HepG2 (cell line): ENCODE measurements around the gene APOM. TPM values are rescaled to one million over a fixed set of nuclear protein-coding genes. Genes with fewer than 3 reads are reported as not detected.

Experiments used
- ATAC-seq: fragments of 200-7000 bp; cut with Tn5 transposase; 3 replicates; pipeline ENCODE4 v1.9.1; 2020; ENCODE audit warnings: mild to moderate bottlenecking, moderate library complexity
- BruUV-seq: library from RNA; stranded (reverse); fragments of 400-500 nt; replicated peaks from 2 replicates; lab custom pipeline; 2021; lab: Mats Ljungman, UMichigan
- CTCF ChIA-PET: fragments of 300-600 bp; formaldehyde crosslinking; extraction: SDS; loops from one replicate; lab custom pipeline; 2021; ENCODE audit warnings: low total read pairs, inconsistent platforms, low intra/inter-chr PET ratio; lab: Yijun Ruan, JAX
- POLR2A ChIA-PET: fragments of 350-600 bp; sonication (Branson Sonifier 250); formaldehyde crosslinking; loops from one replicate; lab custom pipeline; 2020; ENCODE audit warnings: antibody characterized with exemption, inconsistent platforms; lab: Yijun Ruan, JAX
- DNase-seq: peaks from one replicate; pipeline ENCODE4 v3.0.0-alpha.2; 2015; ENCODE audit warnings: low spot score
- FAIRE-seq: peaks from 3 replicates; lab custom pipeline; 2011; peaks lifted over from hg19 to GRCh38; lab: Jason Lieb, UNC
- H2AFZ ChIP-seq: one replicate; pipeline ENCODE4 v1.6.1; 2011; ENCODE audit warnings: low read length, inconsistent platforms
- H3K27ac ChIP-seq: fragments of 300-600 bp; 3 replicates; pipeline ENCODE4 v1.8.0; 2011; ENCODE audit warnings: mixed run types, mild to moderate bottlenecking, mixed read lengths, low read length, inconsistent platforms; ENCODE audit not compliant: insufficient read depth; ENCODE audit errors: extremely low read length
- H3K27me3 ChIP-seq, 2 experiments: fragments of 200-600 bp in 1 of 2; 2 replicates in 1 of 2; 3 replicates in 1 of 2; pipeline versions ENCODE4 v1.6.0 to v1.8.0; 2011; ENCODE audit warnings: low read length in 2 of 2, mild to moderate bottlenecking in 2 of 2, moderate library complexity in 2 of 2, inconsistent platforms in 1 of 2; ENCODE audit not compliant: insufficient read depth in 2 of 2, control insufficient read depth in 1 of 2
- H3K36me3 ChIP-seq, 2 experiments: fragments of 200-600 bp in 1 of 2; replicated peaks in 1 of 2; 2 replicates in 1 of 2; 3 replicates in 1 of 2; pipeline versions ENCODE4 v1.5.1 to v1.8.0; 2011; ENCODE audit warnings: low read length in 2 of 2, inconsistent platforms in 1 of 2; ENCODE audit not compliant: insufficient read depth in 2 of 2, control insufficient read depth in 1 of 2
- H3K4me1 ChIP-seq: 2 replicates; pipeline ENCODE4 v1.5.1; 2012; ENCODE audit warnings: low read length, inconsistent platforms; ENCODE audit not compliant: insufficient read depth
- H3K4me2 ChIP-seq: 2 replicates; pipeline ENCODE4 v1.6.0; 2011; ENCODE audit warnings: low read depth, low read length, inconsistent platforms
- H3K4me3 ChIP-seq, 3 experiments: fragments of 200-600 bp in 1 of 3; sonication (generic), shearing (Covaris generic) in 1 of 3; replicated peaks in 1 of 3; 2 replicates each; pipeline ENCODE4 v1.5.1; 2011 to 2016; ENCODE audit warnings: low read length in 3 of 3, inconsistent platforms in 2 of 3, low read depth in 2 of 3, mild to moderate bottlenecking in 2 of 3, control low read depth in 1 of 3, mixed read lengths in 1 of 3; ENCODE audit not compliant: insufficient read depth in 1 of 3
- H3K79me2 ChIP-seq: one replicate; pipeline ENCODE4 v1.6.1; 2011; ENCODE audit warnings: low read length, inconsistent platforms; ENCODE audit not compliant: insufficient read depth
- H3K9ac ChIP-seq: 2 replicates; pipeline ENCODE4 v1.6.0; 2011; ENCODE audit warnings: mild to moderate bottlenecking, low read depth, low read length, inconsistent platforms; ENCODE audit not compliant: insufficient read depth
- H3K9me3 ChIP-seq: 2 replicates; pipeline ENCODE4 v1.5.1; 2012; ENCODE audit warnings: mild to moderate bottlenecking, low read length
- H4K20me1 ChIP-seq: 2 replicates; pipeline ENCODE4 v1.6.0; 2011; ENCODE audit warnings: inconsistent platforms, mild to moderate bottlenecking, low read length, moderate library complexity; ENCODE audit not compliant: insufficient read depth
- AGO2 ChIP-seq: fragments of 200-400 bp; formaldehyde crosslinking; optimal IDR thresholded peaks from 2 replicates; pipeline ENCODE3; 2017; ENCODE audit warnings: mild to moderate bottlenecking, low read depth, low read length, moderate library complexity
- GZF1 ChIP-seq: sonication (generic); formaldehyde crosslinking; IDR thresholded peaks from 2 replicates; pipeline ENCODE4 v1.5.1; 2020; ENCODE audit warnings: mild to moderate bottlenecking, missing genetic modification reagents
- MBNL3 ChIP-seq: fragments of 250-450 bp; sonication (Bioruptor Pico); conservative IDR thresholded peaks from 2 replicates; pipeline ENCODE4 v1.8.0; 2022; ENCODE audit warnings: mild to moderate bottlenecking, inconsistent platforms
- MYNN ChIP-seq: sonication (generic); formaldehyde crosslinking; IDR thresholded peaks from 2 replicates; pipeline ENCODE4 v1.4.0; 2020; ENCODE audit warnings: mild to moderate bottlenecking, low read depth, missing genetic modification reagents
- POLR2G ChIP-seq: fragments of 200-400 bp; formaldehyde crosslinking; IDR thresholded peaks from 2 replicates; pipeline ENCODE4 v1.6.1; 2018; ENCODE audit warnings: mild to moderate bottlenecking, low read depth, low read length, moderate library complexity
- RBFOX2 ChIP-seq: fragments of 200-400 bp; formaldehyde crosslinking; IDR thresholded peaks from 2 replicates; pipeline ENCODE4 v1.6.1; 2017; ENCODE audit warnings: low read depth, mild to moderate bottlenecking, low read length
- RBM22 ChIP-seq: fragments of 200-400 bp; formaldehyde crosslinking; optimal IDR thresholded peaks from 2 replicates; pipeline ENCODE3; 2017; ENCODE audit warnings: mild to moderate bottlenecking, low read length, moderate library complexity
- SP4 ChIP-seq: sonication (generic); formaldehyde crosslinking; IDR thresholded peaks from 2 replicates; pipeline ENCODE4 v1.8.1; 2023; ENCODE audit warnings: mild to moderate bottlenecking, missing genetic modification reagents
- SSRP1 ChIP-seq: IDR thresholded peaks from 2 replicates; pipeline ENCODE4 v1.6.1; 2016; ENCODE audit warnings: control low read depth
- ZFYVE20 ChIP-seq: sonication (generic); formaldehyde crosslinking; IDR thresholded peaks from 2 replicates; pipeline ENCODE4 v1.8.0; 2023; ENCODE audit warnings: low read depth, mild to moderate bottlenecking, moderate library complexity, missing genetic modification reagents, borderline replicate concordance
- ZNF563 ChIP-seq: sonication (generic); formaldehyde crosslinking; IDR thresholded peaks from 2 replicates; pipeline ENCODE4 v1.8.0; 2022; ENCODE audit warnings: mild to moderate bottlenecking, moderate library complexity, missing genetic modification reagents
- ZZZ3 ChIP-seq: sonication (generic); formaldehyde crosslinking; IDR thresholded peaks from 2 replicates; pipeline ENCODE4 v1.4.0; 2020; ENCODE audit warnings: missing genetic modification reagents, mild to moderate bottlenecking, borderline replicate concordance
- WGBS: methylation state at CpG from one replicate; pipeline ENCODE4 v1.1.6; 2017; ENCODE audit warnings: low lambda C conversion rate; 5-methylcytosine and 5-hydroxymethylcytosine counted together
- in situ Hi-C: cut with HindIII; loops from 2 replicates; pipeline ENCODE4 v1.10.0; 2017; ENCODE audit warnings: low pct_unique_long_range_greater_than_20kb; ENCODE audit not compliant: extremely low pct_ligation_motif_present
- intact Hi-C: fragments of 100-400 bp; cut with micrococcal nuclease; formaldehyde crosslinking; loops from one replicate; pipeline ENCODE4 v1.10.0; 2022; ENCODE audit not compliant: unreplicated experiment
- polyA plus RNA-seq, 8 experiments: library from polyadenylated mRNA; depleted of rRNA in 3 of 8; stranded (reverse) in 7 of 8; unstranded in 1 of 8; fragments of >200 nt; fragmentation: Illumina TruSeq in 4 of 8; extraction: Trizol in 4 of 8; gene quantifications; 2 replicates each; pipeline versions ENCODE4 v1.2.1 to v1.2.3, GENCODE V29; 2011 to 2016; ENCODE audit warnings: low read depth in 4 of 8, missing spikeins in 1 of 8, mixed read lengths in 1 of 8; ENCODE audit not compliant: insufficient read depth in 1 of 8
- total RNA-seq, 5 experiments: library from RNA; depleted of rRNA; stranded (reverse); fragments of >200 nt; fragmentation: Illumina TruSeq; extraction: Trizol; gene quantifications; 2 replicates each; pipeline ENCODE4 v1.2.3, GENCODE V29; 2016; ENCODE audit warnings: low read depth in 1 of 5
- TF ChIP-seq, protein P1 (sequence below): sonication (generic); formaldehyde crosslinking; IDR thresholded peaks from 2 replicates; pipeline ENCODE4 v1.4.0; 2020; ENCODE audit warnings: mild to moderate bottlenecking, missing genetic modification reagents

Gene APOM
- total and polyA plus RNA-seq, 2 of the 13 experiments (the other 11 are each of a cell fraction or from before 2014, with no cell fraction given), result 98.2 to 1,140 TPM

DNA sequence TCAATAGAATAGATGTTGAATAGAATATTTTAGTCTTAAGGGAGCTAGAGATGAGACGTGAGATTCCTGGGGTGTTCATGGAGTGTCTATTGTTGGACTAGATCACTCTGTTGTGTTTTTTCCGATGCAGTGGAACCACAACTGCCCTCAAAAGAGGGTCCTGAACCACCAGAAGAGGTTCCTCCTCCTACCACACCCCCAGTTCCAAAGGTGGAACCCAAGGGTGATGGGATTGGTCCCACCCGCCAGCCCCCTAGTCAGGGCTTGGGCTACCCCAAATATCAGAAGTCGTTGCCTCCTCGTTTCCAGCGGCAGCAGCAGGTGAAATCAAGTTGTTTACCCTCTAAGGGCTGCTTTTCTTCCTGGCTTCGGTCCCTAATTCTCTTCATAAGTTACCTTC, 26.7 kb upstream of the APOM start:
- TF ChIP-seq, protein P1, sequence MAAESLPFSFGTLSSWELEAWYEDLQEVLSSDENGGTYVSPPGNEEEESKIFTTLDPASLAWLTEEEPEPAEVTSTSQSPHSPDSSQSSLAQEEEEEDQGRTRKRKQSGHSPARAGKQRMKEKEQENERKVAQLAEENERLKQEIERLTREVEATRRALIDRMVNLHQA, result no peak
- peak; percentile 75 for TF ChIP-seq RBM22
- no peak overlapping the region for H3K27ac ChIP-seq
- ChIA-PET POLR2A (interaction anchor here (0.6 to 2.9 kb wide), 7 partner anchors 8 to 45 kb away, joined by 3 to 11 read pairs (median 5); partner anchors contain the start of genes APOM, C6orf47, CSNK2B and PRRC2A), CTCF (no interaction called here)
- H3K9ac ChIP-seq, result no peak overlapping the region
- H3K4me2 ChIP-seq, result no peak overlapping the region
- H4K20me1 ChIP-seq, result 0 out of 2 replicates have a peak, but pooled peaks cover 2% of the 10 kb centered on the region
- no peak overlapping the region for H3K4me3 ChIP-seq
- BruUV-seq, result no TSS peak
- H3K36me3 ChIP-seq, result peaks cover 76 to 100% of the 10 kb centered on the region in 2 experiments
- H2AFZ ChIP-seq, result no peak overlapping the region
- intact Hi-C loops (no loop called here), in situ Hi-C loops (no loop called here)
- no peaks in the 10 kb centered on the region for H3K4me1 ChIP-seq
- H3K9me3 ChIP-seq, result no peaks in the 10 kb centered on the region
- 97% methylated on average over 7 of the region's 7 CpGs for WGBS
- ATAC-seq (no peak), DNase-seq (no peak), FAIRE-seq (no peak)
- H3K79me2 ChIP-seq, result peaks cover 6% of the 10 kb centered on the region
- H3K27me3 ChIP-seq, result no peaks in the 10 kb centered on the region

DNA sequence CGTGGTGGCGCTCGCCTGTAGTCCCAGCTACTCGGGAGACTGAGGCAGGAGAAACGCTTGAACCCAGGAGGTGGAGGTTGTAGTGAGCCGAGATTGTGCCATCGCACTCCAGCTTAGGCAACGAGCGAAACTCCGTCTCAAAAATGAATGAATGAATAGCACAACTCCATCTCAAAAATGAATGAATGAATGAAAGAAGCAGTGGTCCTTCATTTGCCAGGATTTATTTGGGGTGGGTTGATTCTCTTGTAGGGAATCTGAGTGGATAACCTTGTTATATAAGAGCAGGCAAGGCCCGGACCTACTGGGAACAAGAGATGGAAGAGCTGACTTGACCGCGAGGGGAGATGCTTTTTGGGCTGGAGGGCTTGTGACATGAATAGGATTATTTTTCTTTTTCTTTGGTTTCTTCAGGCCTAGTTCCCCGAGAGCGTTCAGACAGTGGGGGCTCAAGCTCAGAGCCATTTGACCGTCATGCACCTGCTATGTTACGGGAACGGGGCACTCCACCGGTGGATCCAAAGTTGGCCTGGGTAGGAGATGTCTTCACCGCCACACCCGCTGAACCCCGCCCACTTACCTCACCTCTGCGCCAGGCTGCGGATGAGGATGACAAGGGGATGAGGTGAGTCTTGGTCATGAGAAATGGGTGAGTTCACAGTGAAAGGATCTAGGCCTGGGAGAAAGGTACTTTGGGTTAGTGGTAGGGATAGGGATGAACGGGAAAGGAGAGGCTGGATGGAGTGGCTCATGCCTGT, 25.3 kb upstream of the APOM start:
- no peak for ATAC-seq
- peaks cover 76 to 100% of the 10 kb centered on the region in 2 experiments for H3K36me3 ChIP-seq
- DNase-seq, result no peak
- TF ChIP-seq AGO2 (peak; percentile 18), ZFYVE20 (no peak), RBFOX2 (peak; percentile 54), POLR2G (peak; percentile 53; the same call in 1 of the 2 replicates), MBNL3 (CRISPR knock-in tag) (no peak), SSRP1 (CRISPR knock-in tag) (0 out of 2 replicates have a peak, but pooled peaks have one; percentile 49), RBM22 (peak; percentile 81), SP4 (CRISPR knock-in tag) (0 out of 2 replicates have a peak, but pooled peaks have one; percentile 36), GZF1 (CRISPR knock-in tag) (no peak), MYNN (CRISPR knock-in tag) (no peak), ZZZ3 (CRISPR knock-in tag) (no peak), ZNF563 (CRISPR knock-in tag) (no peak)
- TF ChIP-seq, all 625 proteins: peak for 6
- H3K4me1 ChIP-seq, result no peaks in the 10 kb centered on the region
- H2AFZ ChIP-seq, result no peak overlapping the region
- WGBS, result 98% methylated on average over 25 of the region's 25 CpGs
- ChIA-PET POLR2A (interaction anchor here (1.1 to 2.9 kb wide), 4 partner anchors 9 to 30 kb away, joined by 3 to 11 read pairs (median 7); partner anchors contain the start of genes APOM and C6orf47), CTCF (no interaction called here)
- in situ Hi-C loops, result no loop called here
- no peak overlapping the region for H3K4me3 ChIP-seq
- H3K27me3 ChIP-seq, result no peaks in the 10 kb centered on the region
- no peak for FAIRE-seq
- BruUV-seq, result no TSS peak
- intact Hi-C loops, result no loop called here
- no peak overlapping the region for H3K9ac ChIP-seq
- H3K9me3 ChIP-seq, result no peaks in the 10 kb centered on the region
- H3K27ac ChIP-seq, result no peak overlapping the region
- no peak overlapping the region for H3K4me2 ChIP-seq
- H3K79me2 ChIP-seq, result no peaks in the 10 kb centered on the region
- H4K20me1 ChIP-seq, result 0 out of 2 replicates have a peak, but pooled peaks cover 2% of the 10 kb centered on the region
